ENCODE data around the gene ENPP7. TPM values are rescaled to one million over a fixed set of nuclear protein-coding genes. Genes with fewer than 3 reads are reported as not detected.

ENPP7 gene
- total RNA-seq, 1 donor from 2014 or later = not detected

- peak; percentile 58 for DNase-seq (ENCODE audit: low read depth)
- no peak for TF ChIP-seq CTCF (IDR thresholded peaks at IDR 0.05; ENCODE audit: insufficient read depth, low read length, poor library complexity, severe bottlenecking)
- H3K4me3 ChIP-seq (ENCODE audit: low read depth, low read length) = no peak overlapping the region
- H3K27me3 ChIP-seq (ENCODE audit: control insufficient read depth, insufficient read depth, low read length) = no peaks in the 10 kb centered on the region
- H3K36me3 ChIP-seq (ENCODE audit: control insufficient read depth, insufficient read depth, low read length) = no peaks in the 10 kb centered on the region
Measured at GRCh38 chr17:79728169-79728907, 2.4 kb upstream of the ENPP7 start.

- Histone ChIP-seq H3K27me3 (ENCODE audit: control insufficient read depth, insufficient read depth, low read length) (no peaks in the 10 kb centered on the region), H3K4me3 (ENCODE audit: low read depth, low read length) (no peak overlapping the region), H3K36me3 (ENCODE audit: control insufficient read depth, insufficient read depth, low read length) (no peaks in the 10 kb centered on the region)
- TF ChIP-seq CTCF (IDR thresholded peaks at IDR 0.05; ENCODE audit: insufficient read depth, low read length, poor library complexity, severe bottlenecking) = no peak
- no peak for DNase-seq (ENCODE audit: low read depth)
Measured at GRCh38 chr17:79728908-79729471, 1.8 kb upstream of the ENPP7 start.

- no peak overlapping the region for H3K4me3 ChIP-seq (ENCODE audit: low read depth, low read length)
- no peaks in the 10 kb centered on the region for H3K27me3 ChIP-seq (ENCODE audit: control insufficient read depth, insufficient read depth, low read length)
- DNase-seq (ENCODE audit: low read depth) = no peak
- no peak for TF ChIP-seq CTCF (IDR thresholded peaks at IDR 0.05; ENCODE audit: insufficient read depth, low read length, poor library complexity, severe bottlenecking)
- no peaks in the 10 kb centered on the region for H3K36me3 ChIP-seq (ENCODE audit: control insufficient read depth, insufficient read depth, low read length)
Measured at GRCh38 chr17:79729761-79730160, 982 bp upstream of the ENPP7 start.

GRCh38 chr17:79730437-79730768 is 340 bp upstream of the ENPP7 start:
- DNase-seq (ENCODE audit: low read depth) = no peak
- H3K36me3 ChIP-seq (ENCODE audit: control insufficient read depth, insufficient read depth, low read length) = no peaks in the 10 kb centered on the region
- TF ChIP-seq CTCF (IDR thresholded peaks at IDR 0.05; ENCODE audit: insufficient read depth, low read length, poor library complexity, severe bottlenecking) = no peak

GRCh38 chr17:79732254-79732653 is 1.5 kb downstream of the ENPP7 start:
- no peak overlapping the region for H3K4me3 ChIP-seq (ENCODE audit: low read depth, low read length)
- TF ChIP-seq CTCF (IDR thresholded peaks at IDR 0.05; ENCODE audit: insufficient read depth, low read length, poor library complexity, severe bottlenecking) = no peak
- DNase-seq (ENCODE audit: low read depth) = no peak
- H3K27me3 ChIP-seq (ENCODE audit: control insufficient read depth, insufficient read depth, low read length) = no peaks in the 10 kb centered on the region
- H3K36me3 ChIP-seq (ENCODE audit: control insufficient read depth, insufficient read depth, low read length) = no peaks in the 10 kb centered on the region

More at GRCh38 chr17:79730437-79730768, 340 bp upstream of the ENPP7 start:
- no peaks in the 10 kb centered on the region for H3K27me3 ChIP-seq (ENCODE audit: control insufficient read depth, insufficient read depth, low read length)
- no peak overlapping the region for H3K4me3 ChIP-seq (ENCODE audit: low read depth, low read length)
